Measurements from ENCODE around the gene OTX2. TPM values are rescaled to one million over a fixed set of nuclear protein-coding genes. Genes with fewer than 3 reads are reported as not detected.

The OTX2 gene
- polyA plus RNA-seq, 1 of the 3 experiments (the other 2 are of a cell fraction): not detected

DNA sequence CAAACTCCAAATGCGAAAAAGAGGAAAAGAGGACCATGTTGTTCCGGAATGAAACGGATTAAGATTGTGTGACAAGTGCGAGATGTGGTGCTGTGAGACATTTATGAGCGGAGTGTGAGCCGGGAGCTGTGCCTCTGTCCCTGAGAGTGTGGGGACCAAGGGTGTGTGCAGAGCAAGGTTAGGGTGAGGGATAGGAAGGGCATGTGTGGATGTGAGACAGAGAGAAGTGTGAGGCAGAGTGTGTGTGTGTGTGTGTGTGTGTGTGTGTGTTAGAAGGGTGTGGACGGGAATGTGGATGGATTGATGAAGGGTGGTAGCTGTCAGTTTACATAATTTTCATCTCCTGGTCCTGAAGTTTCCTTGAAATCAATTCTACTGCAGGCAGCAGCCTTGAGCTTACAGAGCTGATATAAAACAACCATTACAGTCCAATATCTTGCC is 4.3 kb upstream of the OTX2 start:
- no peak overlapping the region for H3K9ac ChIP-seq
- ChIA-PET POLR2A (no interaction called here), CTCF (interaction anchor here (0.5 to 0.7 kb wide), 2 partner anchors 21 to 122 kb away, joined by 4 read pairs; no protein-coding TSS in a partner anchor)
- no peaks in the 10 kb centered on the region for H3K79me2 ChIP-seq (ENCODE audit: insufficient read depth)
- no peaks in the 10 kb centered on the region for H3K4me1 ChIP-seq (ENCODE audit: control insufficient read depth in 1 of 2, insufficient read depth in 2 of 2, low read depth in 1 of 2, low read length in 1 of 2)
- no peaks in the 10 kb centered on the region for H3K9me3 ChIP-seq
- no peaks in the 10 kb centered on the region for H3F3A ChIP-seq (replicated peaks; ENCODE audit: insufficient read depth)
- H4K20me1 ChIP-seq (ENCODE audit: insufficient read depth): no peaks in the 10 kb centered on the region
- H3K27ac ChIP-seq (ENCODE audit: low read depth in 2 of 2, low read length in 1 of 2): no peak overlapping the region
- peaks cover 80% of the 10 kb centered on the region for H3K27me3 ChIP-seq (ENCODE audit: insufficient read depth)
- H3K4me3 ChIP-seq (ENCODE audit: low read depth in 2 of 2, low read length in 1 of 2): no peak overlapping the region
- H3K36me3 ChIP-seq (replicated peaks in 1 of 2; ENCODE audit: control insufficient read depth in 1 of 2, insufficient read depth in 2 of 2, low read length in 1 of 2): no peaks in the 10 kb centered on the region
- 19% methylated on average over 7 of the region's 7 CpGs for WGBS (ENCODE audit: low lambda C conversion rate)
- no peak overlapping the region for H3K4me2 ChIP-seq
- H2AFZ ChIP-seq (ENCODE audit: low read depth): no peak overlapping the region
- TF ChIP-seq, protein P1, sequence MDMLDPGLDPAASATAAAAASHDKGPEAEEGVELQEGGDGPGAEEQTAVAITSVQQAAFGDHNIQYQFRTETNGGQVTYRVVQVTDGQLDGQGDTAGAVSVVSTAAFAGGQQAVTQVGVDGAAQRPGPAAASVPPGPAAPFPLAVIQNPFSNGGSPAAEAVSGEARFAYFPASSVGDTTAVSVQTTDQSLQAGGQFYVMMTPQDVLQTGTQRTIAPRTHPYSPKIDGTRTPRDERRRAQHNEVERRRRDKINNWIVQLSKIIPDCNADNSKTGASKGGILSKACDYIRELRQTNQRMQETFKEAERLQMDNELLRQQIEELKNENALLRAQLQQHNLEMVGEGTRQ (IDR thresholded peaks at IDR 0.05; ENCODE audit: borderline replicate concordance, low read depth, low read length): no peak
- TF ChIP-seq RFX5 (IDR thresholded peaks at IDR 0.05; ENCODE audit: low read length) (no peak), TEAD4 (IDR thresholded peaks at IDR 0.05; ENCODE audit: borderline replicate concordance, insufficient read depth) (no peak)
- TF ChIP-seq, protein P2, sequence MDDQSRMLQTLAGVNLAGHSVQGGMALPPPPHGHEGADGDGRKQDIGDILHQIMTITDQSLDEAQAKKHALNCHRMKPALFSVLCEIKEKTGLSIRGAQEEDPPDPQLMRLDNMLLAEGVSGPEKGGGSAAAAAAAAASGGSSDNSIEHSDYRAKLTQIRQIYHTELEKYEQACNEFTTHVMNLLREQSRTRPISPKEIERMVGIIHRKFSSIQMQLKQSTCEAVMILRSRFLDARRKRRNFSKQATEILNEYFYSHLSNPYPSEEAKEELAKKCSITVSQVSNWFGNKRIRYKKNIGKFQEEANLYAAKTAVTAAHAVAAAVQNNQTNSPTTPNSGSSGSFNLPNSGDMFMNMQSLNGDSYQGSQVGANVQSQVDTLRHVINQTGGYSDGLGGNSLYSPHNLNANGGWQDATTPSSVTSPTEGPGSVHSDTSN (IDR thresholded peaks at IDR 0.05): no peak
- TF ChIP-seq, protein P3, sequence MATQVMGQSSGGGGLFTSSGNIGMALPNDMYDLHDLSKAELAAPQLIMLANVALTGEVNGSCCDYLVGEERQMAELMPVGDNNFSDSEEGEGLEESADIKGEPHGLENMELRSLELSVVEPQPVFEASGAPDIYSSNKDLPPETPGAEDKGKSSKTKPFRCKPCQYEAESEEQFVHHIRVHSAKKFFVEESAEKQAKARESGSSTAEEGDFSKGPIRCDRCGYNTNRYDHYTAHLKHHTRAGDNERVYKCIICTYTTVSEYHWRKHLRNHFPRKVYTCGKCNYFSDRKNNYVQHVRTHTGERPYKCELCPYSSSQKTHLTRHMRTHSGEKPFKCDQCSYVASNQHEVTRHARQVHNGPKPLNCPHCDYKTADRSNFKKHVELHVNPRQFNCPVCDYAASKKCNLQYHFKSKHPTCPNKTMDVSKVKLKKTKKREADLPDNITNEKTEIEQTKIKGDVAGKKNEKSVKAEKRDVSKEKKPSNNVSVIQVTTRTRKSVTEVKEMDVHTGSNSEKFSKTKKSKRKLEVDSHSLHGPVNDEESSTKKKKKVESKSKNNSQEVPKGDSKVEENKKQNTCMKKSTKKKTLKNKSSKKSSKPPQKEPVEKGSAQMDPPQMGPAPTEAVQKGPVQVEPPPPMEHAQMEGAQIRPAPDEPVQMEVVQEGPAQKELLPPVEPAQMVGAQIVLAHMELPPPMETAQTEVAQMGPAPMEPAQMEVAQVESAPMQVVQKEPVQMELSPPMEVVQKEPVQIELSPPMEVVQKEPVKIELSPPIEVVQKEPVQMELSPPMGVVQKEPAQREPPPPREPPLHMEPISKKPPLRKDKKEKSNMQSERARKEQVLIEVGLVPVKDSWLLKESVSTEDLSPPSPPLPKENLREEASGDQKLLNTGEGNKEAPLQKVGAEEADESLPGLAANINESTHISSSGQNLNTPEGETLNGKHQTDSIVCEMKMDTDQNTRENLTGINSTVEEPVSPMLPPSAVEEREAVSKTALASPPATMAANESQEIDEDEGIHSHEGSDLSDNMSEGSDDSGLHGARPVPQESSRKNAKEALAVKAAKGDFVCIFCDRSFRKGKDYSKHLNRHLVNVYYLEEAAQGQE (IDR thresholded peaks at IDR 0.05; ENCODE audit: low read depth, low read length): no peak
- DNase-seq: no peak
- no peaks in the 10 kb centered on the region for H3K9me2 ChIP-seq

DNA sequence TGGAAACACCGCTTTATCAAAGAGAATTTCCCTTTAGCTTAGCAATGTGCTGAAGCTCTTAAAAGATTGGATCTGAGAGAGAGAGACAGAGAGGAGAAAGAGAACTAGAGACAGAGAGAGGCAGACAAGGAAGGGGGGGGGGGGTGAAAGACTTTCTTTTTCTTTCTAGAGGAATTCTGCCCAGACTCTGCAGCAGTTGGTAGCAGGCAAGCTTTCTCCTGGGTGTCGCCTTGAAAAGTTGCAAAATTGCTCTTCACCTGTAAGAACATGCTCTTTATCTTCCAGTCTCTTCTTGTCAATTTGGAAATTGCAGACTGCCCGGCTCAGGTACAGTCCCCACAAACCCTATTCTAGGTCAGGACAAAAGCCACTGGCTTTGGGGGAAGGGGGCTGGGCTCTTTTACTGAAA is 2.9 kb upstream of the OTX2 start:
- Histone ChIP-seq H3K27me3 (ENCODE audit: insufficient read depth) (peaks cover 93% of the 10 kb centered on the region), H4K20me1 (ENCODE audit: insufficient read depth) (no peaks in the 10 kb centered on the region), H3F3A (replicated peaks; ENCODE audit: insufficient read depth) (no peaks in the 10 kb centered on the region), H3K79me2 (ENCODE audit: insufficient read depth) (no peaks in the 10 kb centered on the region), H3K9me3 (no peaks in the 10 kb centered on the region), H3K4me1 (ENCODE audit: control insufficient read depth in 1 of 2, insufficient read depth in 2 of 2, low read depth in 1 of 2, low read length in 1 of 2) (no peaks in the 10 kb centered on the region), H2AFZ (ENCODE audit: low read depth) (no peak overlapping the region), H3K27ac (ENCODE audit: low read depth in 2 of 2, low read length in 1 of 2) (no peak overlapping the region), H3K9me2 (no peaks in the 10 kb centered on the region), H3K36me3 (replicated peaks in 1 of 2; ENCODE audit: control insufficient read depth in 1 of 2, insufficient read depth in 2 of 2, low read length in 1 of 2) (no peaks in the 10 kb centered on the region), H3K9ac (no peak overlapping the region), H3K4me2 (no peak overlapping the region), H3K4me3 (ENCODE audit: low read depth in 2 of 2, low read length in 1 of 2) (no peak overlapping the region)
- no peak for DNase-seq
- CTCF ChIA-PET: interaction anchor here (0.6 to 1.0 kb wide), 2 partner anchors 10 to 40 kb away, joined by 3 to 4 read pairs; no protein-coding TSS in a partner anchor
- WGBS (ENCODE audit: low lambda C conversion rate): 7% methylated on average over 3 of the region's 3 CpGs
- TF ChIP-seq, protein P3 (IDR thresholded peaks at IDR 0.05; ENCODE audit: low read depth, low read length): no peak
- TF ChIP-seq, protein P1 (IDR thresholded peaks at IDR 0.05; ENCODE audit: borderline replicate concordance, low read depth, low read length): no peak
- TF ChIP-seq SMC3 (IDR thresholded peaks at IDR 0.05; ENCODE audit: low read depth, low read length): no peak
- TF ChIP-seq, protein P4, sequence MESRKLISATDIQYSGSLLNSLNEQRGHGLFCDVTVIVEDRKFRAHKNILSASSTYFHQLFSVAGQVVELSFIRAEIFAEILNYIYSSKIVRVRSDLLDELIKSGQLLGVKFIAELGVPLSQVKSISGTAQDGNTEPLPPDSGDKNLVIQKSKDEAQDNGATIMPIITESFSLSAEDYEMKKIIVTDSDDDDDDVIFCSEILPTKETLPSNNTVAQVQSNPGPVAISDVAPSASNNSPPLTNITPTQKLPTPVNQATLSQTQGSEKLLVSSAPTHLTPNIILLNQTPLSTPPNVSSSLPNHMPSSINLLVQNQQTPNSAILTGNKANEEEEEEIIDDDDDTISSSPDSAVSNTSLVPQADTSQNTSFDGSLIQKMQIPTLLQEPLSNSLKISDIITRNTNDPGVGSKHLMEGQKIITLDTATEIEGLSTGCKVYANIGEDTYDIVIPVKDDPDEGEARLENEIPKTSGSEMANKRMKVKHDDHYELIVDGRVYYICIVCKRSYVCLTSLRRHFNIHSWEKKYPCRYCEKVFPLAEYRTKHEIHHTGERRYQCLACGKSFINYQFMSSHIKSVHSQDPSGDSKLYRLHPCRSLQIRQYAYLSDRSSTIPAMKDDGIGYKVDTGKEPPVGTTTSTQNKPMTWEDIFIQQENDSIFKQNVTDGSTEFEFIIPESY (IDR thresholded peaks at IDR 0.05; ENCODE audit: borderline replicate concordance, low read depth): no peak
- no peak for TF ChIP-seq YY1 (IDR thresholded peaks at IDR 0.05; ENCODE audit: low read depth)
- no peak for TF ChIP-seq POLR2AphosphoS5 (IDR thresholded peaks at IDR 0.05; ENCODE audit: low read depth, low read length)
- no peak for TF ChIP-seq RAD21 (IDR thresholded peaks at IDR 0.05; ENCODE audit: low read length)
- no peak for TF ChIP-seq TAF1 (IDR thresholded peaks at IDR 0.05; ENCODE audit: borderline replicate concordance, low read depth, low read length)
- POLR2A ChIA-PET: no interaction called here
